OCI-LY3 (cell line): ENCODE measurements around the gene ASCL4.

Experiments used
- EZH2phosphoT487 ChIP-seq: fragments of 200-600 bp; shearing (Covaris generic); IDR thresholded peaks from 2 replicates; pipeline ENCODE4 v1.6.1; 2018; ENCODE audit warnings: antibody characterized with exemption, mixed run types, low read depth
- TF ChIP-seq, protein P1 (sequence below): fragments of 200-600, 300-600 bp; sonication (generic); IDR thresholded peaks from 2 replicates; pipeline ENCODE4 v1.5.1; 2014; ENCODE audit warnings: antibody characterized with exemption, low read length, low read depth

DNA sequence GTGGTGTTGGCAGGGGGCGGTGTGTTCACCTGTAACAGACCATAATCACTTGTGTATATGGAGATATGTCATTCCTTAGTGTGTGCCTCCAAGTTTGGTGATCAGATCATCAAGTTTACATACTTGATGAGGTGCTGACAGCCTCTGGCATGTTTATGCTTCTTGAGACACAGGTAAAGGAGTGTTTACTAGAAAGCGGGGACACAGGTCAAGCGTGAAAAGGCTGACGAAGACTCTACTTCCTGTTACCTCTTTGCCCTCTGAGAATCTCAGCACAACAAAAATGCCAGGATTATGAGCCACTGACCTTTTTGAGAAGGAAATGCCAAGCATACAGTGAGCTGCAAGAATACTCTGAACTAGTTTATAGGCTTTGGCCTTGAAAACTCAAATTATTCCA lies 43.1 kb upstream of the ASCL4 start:
- TF ChIP-seq, protein P1, sequence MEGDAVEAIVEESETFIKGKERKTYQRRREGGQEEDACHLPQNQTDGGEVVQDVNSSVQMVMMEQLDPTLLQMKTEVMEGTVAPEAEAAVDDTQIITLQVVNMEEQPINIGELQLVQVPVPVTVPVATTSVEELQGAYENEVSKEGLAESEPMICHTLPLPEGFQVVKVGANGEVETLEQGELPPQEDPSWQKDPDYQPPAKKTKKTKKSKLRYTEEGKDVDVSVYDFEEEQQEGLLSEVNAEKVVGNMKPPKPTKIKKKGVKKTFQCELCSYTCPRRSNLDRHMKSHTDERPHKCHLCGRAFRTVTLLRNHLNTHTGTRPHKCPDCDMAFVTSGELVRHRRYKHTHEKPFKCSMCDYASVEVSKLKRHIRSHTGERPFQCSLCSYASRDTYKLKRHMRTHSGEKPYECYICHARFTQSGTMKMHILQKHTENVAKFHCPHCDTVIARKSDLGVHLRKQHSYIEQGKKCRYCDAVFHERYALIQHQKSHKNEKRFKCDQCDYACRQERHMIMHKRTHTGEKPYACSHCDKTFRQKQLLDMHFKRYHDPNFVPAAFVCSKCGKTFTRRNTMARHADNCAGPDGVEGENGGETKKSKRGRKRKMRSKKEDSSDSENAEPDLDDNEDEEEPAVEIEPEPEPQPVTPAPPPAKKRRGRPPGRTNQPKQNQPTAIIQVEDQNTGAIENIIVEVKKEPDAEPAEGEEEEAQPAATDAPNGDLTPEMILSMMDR: no peak
- TF ChIP-seq EZH2phosphoT487: no peak
